Stimulated activated CD4-positive, alpha-beta T cell treated with anti-CD3 and anti-CD28 coated beads, Interleukin-4, amount 100 ng/mL, for 4 hours (primary cell): ENCODE results near the gene SLC6A11.

Source experiments
- DNase-seq, 2 experiments: peaks; one replicate each; pipeline ENCODE4 v3.0.0-alpha.2; 2020

Gene SLC6A11

GRCh38 chr3:10933805-10934481 lies 117.9 kb downstream of the SLC6A11 start:
- DNase-seq, result no peak

DNA sequence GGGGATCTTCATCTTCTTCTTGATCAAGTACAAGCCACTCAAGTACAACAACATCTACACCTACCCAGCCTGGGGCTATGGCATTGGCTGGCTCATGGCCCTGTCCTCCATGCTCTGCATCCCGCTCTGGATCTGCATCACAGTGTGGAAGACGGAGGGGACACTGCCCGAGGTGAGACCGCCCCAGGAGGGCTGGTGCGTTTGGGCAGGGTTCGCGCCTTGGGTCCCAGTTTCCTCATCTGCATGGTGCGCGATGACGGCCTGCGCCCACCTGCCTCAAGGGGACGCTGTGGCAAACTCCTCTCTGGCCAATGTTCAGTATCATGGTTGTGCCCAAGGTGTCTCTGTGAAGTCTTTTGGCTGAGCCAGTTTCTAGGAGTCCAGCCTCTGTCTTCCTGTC lies 119.0 kb downstream of the SLC6A11 start:
- DNase-seq, result no peak

DNA sequence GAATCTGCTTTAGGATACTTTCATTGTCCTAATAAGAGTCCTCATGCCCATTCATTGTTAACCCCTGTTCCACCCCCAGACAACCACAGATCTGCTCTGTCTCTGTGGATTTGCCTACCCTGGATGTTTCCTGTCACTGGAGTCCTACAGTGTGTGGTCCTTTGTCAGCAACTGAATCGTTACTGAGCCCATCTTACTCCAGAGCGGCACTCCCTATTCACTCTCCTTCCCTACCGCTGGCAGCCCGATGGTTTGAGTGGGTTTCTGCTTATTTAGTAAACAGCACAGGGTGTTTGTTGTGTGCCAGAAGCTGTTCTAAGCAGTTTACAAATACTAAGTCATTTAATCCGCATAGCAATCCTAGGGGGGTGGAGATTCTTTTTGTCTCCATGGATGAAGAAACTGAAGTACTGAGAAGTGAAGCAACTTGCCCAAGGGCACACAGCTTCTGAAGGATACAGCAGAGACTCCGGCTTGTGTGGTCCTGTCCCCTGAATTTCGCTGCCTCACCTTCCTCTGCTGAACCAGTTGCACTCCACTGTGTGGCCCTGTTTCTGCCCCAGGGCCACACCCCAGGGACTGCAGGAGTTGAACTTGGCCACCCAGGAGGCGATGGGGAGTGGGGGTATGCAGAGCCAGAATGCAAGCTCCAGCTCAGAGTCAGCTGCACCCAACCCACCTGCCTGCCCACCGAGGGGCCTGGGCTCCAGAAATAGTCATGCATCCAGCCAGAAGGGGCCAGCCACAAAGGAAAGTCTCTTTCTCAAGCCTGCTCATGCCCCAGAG lies 120.0 kb downstream of the SLC6A11 start:
- DNase-seq, result no peak

DNA sequence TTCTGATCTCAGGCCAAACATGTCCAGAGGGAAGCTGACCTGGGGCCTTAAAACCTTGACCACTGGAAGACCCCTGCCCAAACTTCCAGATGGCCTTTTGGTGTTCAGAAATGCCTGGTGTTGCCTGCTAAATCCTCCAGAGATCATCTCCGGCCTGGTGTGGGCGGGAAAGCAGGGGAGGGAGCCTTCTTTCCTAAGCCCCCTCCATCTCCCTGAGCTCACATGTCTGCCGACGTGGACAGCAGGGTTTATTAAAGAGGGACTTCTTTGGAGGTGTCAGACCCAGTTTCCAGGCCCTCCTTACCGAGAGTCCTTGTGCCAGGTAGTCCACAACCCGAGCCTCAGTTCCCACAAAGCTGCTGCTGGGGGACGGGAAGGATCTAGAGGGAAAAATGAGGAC lies 120.7 kb downstream of the SLC6A11 start:
- DNase-seq, result no peak

- no peak for DNase-seq
Observed at GRCh38 chr3:10937141-10937825, 121.3 kb downstream of the SLC6A11 start.

GRCh38 chr3:10939556-10939955 lies 123.5 kb downstream of the SLC6A11 start:
- DNase-seq, result no peak

DNA sequence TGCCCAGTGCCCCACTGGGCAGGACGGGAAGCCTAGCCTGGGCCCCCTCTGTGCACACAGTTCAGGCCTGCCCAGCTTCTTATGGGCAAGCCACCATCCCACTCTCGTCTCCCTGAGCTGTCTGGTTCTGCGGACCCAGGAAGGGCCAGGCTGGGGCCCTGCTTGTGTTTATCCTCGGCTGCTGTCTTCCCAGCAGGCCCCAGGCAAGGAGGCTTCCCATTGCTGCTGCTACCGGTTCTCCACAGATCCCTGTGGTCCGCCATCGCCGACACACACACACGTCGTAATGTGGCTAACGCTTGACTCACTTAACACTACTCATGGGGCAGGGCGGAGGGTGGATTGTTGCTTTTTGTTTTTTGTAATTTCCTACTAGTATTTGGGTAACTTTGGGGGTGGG lies 124.1 kb downstream of the SLC6A11 start:
- no peak for DNase-seq

DNA sequence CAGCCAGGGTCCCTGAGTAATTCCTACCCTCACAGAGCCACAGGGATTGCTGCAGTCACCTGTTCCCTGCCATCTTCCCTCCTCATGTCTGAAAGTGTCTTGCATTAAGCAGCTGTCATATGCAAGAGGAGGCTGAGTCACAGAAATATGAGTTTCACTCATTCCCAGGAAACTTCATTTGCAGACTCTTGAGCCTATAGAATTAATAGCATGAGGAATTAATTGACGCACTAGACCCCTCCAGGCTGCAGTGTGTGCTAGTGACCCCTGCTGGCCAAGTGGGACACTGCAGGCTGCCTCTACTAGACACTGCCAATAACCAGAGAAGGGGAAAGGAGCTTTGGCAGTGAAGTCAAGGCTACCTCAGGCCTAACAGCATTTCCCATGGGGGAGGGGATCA lies 125.9 kb downstream of the SLC6A11 start:
- DNase-seq, result peak in 1 of 2 experiments; percentile 18

DNA sequence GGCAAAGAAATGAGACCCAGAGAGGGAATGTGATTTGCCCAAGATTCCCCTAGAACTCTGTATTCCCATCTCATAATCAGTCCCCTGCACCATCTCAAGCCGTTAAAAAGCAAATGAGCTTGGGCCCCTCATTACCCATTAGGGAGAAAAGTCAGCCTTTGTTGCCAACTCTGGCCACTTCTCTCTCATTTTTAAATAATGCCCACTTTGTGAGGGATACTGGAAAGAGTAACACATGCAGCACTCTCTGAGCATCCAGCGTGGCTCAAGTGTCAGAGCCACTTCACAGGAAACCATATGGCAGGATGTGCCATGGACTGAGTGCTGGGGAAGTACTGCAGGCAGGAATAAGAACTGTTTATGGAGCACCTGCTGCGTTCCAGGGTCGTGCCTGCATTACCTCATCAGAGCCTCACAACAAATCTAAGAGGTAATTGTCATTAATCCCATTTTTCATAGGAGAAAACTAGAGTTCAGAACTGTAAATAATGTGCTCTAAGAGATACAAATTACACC lies 126.7 kb downstream of the SLC6A11 start:
- no peak for DNase-seq

DNA sequence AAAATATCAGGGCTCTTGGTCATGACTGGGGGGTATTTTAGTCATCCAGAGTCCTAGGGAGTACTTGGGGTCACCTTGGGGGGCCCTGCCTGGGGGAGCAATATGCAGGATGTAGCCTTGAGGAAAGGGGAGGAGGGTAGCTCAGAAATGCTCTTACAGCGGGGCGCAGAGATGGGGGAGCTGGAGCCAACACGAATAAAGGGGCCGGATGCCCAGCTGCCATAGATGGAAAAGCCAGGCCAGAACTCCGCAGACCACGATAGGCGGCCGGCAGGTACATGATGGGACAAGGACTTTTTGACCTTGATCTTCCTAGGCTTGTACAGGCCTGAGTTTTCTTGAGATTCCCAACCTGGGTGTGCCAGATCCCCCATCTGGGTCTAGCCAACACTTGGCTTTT lies 128.8 kb downstream of the SLC6A11 start:
- no peak for DNase-seq

DNA sequence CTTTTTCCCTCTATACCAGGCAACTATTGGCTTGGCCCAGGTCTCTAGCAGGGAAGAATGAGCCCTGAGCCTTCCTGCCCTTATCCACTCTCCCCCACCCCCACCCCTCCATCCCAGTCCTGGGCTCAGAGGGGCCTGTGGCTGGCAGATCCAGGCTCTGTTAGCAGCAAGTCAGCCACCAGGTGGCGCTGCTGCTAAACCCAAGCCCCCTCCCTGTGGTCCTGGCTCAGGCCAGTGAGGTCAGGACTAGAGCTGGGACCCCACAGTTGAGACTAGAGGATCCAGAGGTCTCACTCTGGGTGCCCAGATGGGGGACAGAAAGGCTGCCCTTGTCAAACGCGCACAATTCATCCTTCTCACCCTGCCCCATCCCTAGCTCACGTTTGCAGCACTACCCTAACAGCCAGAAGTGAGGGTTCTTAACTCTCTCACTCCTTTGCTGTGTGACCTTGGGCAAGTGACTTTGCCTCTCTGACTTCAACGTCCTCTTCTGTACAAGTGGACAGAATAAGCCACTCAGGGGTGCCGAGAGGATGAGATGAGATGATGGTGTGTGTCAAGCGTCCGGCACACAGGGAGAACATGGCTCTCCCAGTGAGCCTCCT lies 129.8 kb downstream of the SLC6A11 start:
- peak; percentile 6 to 48 for DNase-seq

GRCh38 chr3:10946526-10946925 lies 130.5 kb downstream of the SLC6A11 start:
- no peak for DNase-seq

- DNase-seq, result no peak
Observed at GRCh38 chr3:10948326-10948725, 132.3 kb downstream of the SLC6A11 start.

DNA sequence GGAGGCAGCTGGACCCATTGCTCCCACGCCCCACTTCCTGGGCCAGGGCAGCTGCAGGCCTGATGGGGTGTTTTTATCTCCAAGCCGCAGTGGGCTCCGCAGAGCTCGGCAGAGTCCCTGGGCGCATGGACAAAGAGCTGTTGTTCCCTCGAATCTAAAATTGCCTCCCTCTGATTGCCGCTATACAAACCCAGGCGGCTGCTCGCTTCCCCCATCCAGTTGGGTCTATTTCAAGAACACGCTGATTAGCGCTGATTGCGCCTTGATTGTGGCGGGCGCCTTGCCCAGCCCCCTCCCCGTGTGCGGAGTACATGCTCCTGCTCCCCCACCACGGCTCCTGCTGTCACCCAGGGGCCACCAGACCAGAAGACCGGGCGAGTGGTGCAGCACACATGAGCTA lies 133.2 kb downstream of the SLC6A11 start:
- no peak for DNase-seq

GRCh38 chr3:10950476-10951294 lies 134.7 kb downstream of the SLC6A11 start:
- no peak for DNase-seq

GRCh38 chr3:10951295-10951926 lies 135.4 kb downstream of the SLC6A11 start:
- DNase-seq, result no peak

DNA sequence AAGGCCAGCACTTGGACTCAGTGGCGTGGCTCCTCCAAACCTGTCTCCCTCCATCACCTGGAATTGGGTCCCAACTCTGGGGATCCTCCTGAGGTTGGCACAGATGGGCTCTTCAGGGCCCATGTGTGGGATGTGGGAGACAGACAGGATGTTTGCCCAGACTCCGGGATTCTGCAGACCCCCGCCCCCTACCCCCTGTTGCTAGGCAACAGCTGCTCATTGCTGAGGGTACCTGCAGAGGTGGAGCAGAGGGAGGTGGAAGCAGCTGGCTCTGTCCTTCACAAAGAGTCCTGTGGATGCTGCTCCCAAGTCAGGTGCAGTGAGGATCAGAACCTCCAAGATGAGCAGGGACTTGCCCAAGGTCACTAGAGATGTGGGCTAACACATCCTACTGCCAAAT lies 136.5 kb downstream of the SLC6A11 start:
- DNase-seq, result no peak

- no peak for DNase-seq
Observed at GRCh38 chr3:10954740-10955139, 138.7 kb downstream of the SLC6A11 start.

GRCh38 chr3:10955711-10956453 lies 139.9 kb downstream of the SLC6A11 start:
- DNase-seq, result no peak

DNA sequence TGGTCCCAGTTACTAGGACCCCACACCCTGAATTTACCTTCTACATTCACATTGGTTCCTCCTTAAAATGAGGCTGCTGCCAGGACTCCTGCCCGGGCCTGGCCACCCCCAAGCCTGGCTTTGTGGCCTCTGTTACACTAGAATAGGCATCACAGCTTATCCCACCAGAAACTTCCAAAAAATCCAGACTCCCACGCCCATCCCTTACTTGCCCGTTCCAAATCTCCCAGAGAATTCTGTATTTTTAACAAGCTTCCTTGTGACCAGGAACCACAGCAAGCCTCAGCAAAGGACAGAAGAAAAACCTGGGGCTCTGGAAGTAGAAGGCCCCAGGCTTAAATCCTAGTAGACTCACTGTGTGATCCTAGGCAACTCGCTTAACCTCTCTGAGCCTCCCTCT lies 140.5 kb downstream of the SLC6A11 start:
- no peak for DNase-seq

DNA sequence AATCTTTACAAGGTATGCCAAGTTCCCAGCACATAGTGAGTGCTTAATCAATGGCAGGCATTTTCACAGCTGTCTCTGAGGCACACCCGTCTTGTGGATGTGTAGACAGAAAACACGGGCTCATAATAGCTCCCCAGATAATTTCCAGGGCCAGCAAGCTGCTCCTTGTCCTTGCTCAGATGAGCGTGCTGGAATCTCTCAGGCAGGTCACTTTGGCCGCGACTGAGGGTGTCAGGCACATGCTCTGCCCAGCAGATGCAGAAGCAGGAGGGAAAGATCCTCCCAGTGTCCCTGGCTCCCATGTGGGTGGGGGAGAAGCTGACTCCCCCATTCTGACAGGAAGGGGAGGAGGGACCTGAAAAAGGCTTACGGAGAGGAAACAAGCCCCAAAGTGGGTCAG lies 141.0 kb downstream of the SLC6A11 start:
- no peak for DNase-seq
